GM21367 (cell line): ENCODE measurements around the gene TRPV4.

Experiments used
- ATAC-seq: cut with Tn5 transposase; IDR thresholded peaks from one replicate; pipeline ENCODE4 v1.9.1; 2021; ENCODE audit not compliant: unreplicated experiment

TRPV4 gene

DNA sequence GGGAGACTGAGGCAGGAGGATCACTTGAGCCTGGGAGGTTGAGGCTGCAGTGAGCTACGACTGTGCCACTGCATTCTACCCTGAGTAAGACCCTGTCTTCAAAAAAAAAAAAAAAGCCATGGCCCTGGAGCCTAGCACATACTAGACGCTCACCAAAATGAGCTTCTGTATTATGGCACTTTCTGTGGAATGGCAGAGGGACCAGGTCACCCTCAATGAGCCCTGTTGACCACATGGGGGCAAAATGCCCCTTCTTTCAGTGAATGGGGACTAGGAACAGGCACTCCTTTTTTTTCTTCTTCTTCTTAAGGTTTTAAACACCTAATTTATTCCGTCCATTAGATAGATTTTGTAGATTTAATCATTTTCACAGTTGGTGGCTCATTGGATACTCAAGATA, 69.1 kb downstream of the TRPV4 start:
- ATAC-seq = no peak

DNA sequence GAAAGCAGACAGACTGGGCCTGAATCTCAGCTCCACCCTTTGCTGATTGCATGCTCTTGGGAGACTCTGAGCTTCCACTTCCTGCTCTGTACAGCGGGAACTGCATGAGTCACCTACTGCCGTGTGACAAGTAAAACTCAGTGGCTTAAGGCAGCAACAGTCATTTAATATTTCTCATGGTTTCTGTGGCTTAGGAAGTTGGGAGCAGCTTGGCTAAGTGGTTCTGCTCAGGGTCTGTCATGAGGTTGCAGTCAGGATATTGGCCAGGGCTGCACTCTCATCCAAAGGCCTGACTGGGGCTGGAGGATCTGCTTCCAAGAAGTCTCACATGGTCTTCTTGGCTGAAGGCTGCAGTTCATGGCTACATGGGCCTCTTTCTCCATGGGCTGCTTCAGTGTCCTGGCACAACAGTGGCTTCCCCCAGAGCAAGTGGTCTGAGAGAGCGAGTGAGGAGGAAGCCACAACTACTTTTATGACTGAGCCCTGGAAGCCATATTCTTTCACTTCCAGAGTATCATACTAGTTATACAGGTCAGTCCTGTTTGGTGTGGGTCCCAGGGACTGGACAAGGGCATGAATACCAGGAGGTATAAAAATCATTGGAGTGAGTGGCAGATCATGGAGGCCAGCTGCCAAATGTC, 69.9 kb downstream of the TRPV4 start:
- no peak for ATAC-seq

DNA sequence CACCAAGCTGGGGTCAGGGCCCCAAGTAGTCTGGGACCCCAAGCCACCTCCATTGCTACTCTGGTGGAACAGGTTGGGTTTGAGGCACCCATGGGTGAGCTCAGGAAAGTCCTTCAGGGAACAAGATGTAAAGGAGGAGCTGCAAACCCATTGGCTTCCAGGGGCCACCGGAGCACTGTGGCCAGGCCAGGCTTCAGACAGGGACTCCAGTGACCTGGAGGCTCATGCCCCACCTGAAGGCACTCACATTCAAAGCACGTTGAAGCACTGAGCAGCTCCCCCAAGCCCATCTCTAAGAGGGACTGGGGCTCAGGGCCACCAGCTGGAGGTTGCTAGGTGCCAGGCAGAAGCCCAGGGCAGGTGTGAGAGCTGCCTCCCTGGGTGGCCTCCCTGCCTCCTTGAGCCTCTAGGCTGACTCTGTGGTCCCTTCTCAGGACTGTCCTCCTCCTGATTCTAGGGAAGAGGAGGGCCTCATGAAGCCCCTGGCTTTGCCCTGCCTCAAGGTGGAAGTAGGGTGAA, 70.5 kb downstream of the TRPV4 start:
- no peak for ATAC-seq

DNA sequence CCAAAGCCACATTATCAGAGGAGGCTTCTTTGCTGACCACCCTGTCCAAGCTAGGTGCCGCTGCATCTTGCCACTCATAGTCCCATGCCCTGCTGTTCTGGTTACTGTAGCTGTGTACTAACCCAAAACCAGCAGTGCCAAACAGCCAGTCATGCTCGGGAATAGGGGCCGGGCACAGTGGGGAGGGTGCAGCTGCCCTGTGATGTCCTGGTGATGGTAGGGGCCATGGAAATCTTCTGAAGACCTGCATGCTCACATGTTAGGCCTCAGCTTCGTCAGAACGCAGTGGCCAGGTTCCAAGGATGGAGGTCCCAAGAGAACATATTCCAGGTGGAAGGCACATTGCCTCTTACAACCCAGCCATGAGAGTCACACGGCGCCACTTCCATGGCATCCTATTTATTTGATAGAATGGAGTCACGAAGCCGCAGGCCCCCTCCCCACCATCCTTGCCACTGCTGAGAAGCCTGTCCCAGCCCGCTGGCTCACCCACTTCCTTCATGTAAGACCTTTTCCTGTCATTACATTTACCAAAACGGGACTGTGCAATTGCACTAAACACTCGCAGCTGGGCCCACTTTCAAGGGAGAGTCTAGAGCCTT, 71.0 kb downstream of the TRPV4 start:
- ATAC-seq = no peak

DNA sequence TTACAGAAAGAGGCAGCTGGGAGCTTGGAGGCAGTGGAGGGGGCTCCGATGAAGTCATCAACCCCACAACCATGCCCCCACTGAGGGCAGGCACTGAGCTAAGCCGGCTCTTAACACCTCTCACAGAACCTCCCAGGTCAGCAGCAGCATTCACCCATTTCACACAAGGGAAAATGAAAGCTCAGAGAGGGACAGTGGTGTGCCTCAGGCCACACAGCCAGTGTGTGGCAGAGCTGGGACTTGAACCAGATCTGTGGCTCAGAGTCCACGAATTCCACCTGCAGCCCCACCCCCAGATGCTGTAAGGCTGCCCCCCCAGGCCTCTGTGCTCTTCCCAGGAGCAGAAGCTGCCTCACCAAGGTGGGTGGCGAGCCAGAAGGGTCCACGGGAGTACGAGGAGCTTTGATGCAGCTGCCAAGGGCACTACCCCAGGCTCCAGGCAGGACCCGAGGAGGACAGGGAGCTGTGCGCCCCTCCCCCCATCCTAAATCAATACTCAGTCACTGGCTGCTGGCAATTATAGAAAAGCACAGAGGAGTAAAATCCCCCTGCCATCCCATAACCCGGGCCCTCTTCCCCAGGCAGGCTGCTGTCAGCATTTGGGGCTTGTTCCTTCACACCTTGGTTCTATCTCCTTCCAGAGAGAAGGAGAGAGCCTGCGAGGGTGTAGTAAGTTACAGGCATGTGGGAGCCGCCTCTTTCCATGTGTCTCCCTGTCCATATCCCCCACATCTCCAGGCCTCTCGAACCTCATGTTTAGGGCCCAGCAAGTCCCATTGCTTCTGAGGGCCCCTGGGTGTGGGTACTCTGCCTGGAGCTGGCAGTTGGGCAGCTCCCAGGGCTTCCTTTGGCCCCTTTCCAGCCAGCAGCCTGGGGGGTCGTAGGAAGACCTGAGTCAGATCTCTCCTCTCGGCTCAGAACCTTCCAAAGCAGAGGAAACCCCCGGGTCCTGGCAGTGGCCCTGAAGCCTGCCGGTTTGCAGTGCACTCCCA, 72.0 kb downstream of the TRPV4 start:
- no peak for ATAC-seq

DNA sequence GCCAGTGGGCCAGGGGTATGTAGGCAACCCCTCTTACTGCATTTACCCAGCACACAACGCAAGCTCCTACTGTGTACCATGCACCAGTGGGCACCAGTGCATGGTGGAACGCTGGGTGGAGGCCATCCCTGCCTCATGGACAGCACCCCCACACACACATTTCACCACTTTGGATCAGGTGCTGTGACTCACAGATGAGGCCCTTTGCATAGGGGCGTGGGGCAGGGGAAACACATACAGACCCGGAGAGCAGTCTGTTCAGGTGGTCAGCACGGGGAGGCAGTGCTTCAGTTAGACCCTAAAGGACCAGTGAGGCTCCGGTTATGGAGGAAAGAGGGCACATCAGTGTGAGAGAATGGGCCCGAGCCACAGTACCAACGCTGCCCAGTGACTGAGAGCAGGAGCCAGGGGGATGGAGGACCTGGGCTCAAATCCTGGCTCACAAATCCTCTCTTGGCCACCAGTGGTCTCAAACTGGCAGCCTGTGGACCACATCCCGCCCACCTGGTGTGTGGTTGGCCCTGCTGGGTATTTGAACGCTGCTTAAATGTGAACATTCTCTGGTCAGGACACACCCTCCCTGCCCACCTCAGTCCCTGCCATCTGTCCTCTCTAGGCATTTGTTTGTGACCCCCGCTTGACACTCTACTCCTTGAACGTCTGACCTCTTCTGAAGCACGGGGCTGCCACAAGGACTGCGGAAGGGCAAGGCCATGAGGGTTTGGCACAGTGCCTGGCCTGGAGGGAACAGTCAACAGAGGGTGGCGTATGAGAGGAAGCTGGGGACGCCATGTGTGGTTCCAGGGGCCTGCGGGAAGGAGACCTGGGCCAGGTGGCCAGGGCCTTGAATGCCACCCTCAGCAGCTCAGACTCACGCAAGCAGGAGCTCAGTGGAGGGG, 72.9 kb downstream of the TRPV4 start:
- no peak for ATAC-seq

DNA sequence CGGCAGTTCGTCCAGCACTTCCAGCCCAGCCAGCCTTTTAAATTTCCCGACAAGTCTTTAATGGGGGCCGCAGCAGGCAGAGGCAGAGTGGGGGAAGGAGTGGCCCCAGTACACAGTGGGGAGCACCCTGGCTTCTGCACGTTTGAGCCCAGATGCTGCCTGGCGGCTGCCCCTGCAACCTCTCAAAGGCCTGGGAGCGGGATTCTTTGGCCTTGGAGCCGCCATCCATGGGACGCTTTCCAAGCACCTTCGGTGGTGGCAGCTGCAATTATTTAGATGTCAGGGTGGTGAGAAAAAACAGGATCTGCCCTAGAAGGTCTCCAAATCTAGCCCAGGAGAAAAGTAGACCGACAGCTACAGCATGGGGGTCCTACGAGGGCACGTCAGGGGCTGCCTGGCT, 73.6 kb downstream of the TRPV4 start:
- no peak for ATAC-seq

DNA sequence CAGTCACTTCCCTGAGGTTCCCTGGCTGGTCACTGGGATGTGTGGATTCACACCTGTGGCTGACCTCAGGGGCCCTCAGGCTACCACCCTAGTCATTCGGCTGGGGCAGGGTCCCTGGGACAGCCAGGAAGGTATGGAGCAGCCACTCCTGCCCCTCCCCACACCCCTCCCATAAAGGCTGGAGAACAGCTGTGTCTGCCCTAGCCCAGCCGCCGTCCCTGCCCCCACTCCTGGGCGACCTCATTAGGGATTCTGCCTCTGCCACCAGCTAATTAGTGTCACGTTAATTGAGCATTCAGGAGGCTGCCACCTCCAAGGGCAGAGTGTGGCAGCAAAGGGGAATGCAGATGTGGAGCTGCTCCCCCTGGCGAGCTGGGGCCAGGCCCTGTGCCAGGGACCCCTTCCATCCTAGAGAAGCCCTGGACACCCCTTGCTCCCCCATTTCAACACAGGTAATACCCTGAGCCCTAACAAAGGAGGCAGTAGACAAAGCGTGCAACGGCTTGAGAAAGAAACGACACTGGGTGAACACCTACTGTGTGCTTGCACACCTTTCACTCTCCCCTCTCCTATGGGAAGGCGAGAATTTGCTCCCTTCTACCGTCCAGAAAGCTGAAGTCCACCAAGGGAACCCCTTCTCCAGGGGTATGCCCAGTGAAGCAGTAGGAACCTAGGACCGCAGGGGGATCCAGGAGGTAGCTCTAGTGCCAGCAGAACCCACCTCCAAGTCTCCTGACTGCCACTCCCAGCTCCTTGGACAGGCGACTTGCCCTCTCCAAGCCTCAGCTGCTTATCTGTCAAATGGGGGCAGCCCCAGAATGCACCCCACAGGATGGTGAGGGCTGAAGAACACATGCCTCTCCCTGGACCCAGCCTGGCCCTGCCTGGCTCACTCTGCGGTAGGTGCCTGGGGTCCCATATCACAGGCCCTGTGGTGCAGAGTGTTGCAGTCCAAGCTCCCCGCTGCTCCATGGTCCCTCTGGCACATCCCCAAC, 74.5 kb downstream of the TRPV4 start:
- no peak for ATAC-seq

DNA sequence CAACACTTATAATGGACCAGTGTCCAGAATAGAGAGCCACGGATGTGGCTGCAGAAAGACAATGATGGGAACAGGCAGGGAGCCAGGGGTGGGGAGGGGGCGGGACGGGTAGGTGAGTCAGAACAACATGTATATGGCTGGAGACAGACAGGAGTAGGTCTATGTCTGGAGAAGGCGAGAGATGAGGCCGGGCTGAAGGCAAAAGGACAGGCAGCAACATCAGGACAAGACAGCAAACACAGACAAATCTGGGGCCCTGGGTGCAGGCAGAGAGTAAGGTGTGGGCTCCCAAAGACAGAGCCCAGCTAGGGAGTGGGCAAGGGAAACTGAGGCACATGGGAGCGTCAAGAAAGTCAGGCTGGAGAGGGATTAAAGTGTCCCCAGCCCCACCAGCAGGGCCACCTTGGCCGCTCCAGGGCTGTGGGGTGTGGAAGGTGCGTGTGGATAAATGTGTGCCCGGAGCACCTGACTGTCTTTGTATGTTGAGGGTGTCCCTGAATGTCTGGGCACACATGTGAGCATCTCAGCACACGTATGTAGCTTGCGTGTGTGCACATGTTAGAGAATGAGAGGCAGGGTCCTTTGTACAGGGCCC, 75.4 kb downstream of the TRPV4 start:
- ATAC-seq = no peak

DNA sequence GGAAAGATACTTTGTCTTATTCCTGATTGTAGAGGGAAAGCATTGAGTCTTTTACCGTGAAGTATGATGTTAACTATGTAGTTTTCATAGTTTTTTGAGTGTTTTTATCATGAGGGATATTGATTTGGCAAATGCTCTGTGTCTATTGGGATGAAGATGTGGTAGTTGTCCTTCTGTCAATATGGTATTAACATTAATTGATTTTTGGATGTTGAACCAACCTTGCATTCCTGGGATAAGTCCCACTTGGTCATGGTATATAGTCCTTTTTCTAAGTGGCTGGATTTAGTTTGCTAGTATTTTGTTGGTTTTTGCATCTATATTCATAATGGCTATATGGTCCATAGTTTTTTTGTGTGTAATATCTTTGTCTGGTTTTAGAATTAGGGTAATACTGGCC, 76.7 kb downstream of the TRPV4 start:
- ATAC-seq = no peak

DNA sequence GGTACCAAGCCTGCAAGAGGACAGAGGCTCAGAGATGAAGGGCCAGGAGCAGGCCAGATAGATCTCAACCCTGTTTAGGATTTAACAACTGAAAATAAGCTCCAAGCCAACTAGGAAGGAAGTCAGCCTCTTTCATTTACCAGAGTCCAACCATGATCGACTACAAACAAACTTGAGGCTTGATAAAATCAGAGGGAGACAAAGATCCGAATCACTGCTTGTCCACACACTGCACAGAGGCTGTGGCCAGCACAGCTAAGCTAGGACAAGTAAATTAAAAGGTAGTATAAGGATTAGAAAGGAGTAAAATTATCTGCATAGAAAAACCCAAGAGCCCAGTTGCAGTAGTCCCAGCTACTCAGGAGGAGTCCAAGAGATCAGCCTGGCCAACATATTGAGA, 79.2 kb downstream of the TRPV4 start:
- no peak for ATAC-seq

DNA sequence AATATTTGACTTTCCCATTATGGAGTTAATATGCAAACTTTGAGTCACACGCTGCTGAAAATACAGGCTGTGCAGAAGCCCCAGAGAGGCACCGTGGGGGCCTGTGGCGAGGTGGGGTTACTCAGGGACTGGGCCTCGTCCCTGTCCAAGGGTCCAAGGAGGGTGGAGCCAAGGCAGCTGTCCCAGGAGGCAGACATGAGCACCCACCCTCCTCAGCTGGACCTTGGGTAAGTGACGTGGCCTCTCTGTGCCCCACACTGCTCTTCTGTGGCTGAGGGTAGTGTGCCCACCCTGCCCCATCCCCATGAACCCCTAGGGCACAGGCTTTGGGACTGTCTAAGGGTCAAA, 80.2 kb downstream of the TRPV4 start:
- ATAC-seq = no peak

DNA sequence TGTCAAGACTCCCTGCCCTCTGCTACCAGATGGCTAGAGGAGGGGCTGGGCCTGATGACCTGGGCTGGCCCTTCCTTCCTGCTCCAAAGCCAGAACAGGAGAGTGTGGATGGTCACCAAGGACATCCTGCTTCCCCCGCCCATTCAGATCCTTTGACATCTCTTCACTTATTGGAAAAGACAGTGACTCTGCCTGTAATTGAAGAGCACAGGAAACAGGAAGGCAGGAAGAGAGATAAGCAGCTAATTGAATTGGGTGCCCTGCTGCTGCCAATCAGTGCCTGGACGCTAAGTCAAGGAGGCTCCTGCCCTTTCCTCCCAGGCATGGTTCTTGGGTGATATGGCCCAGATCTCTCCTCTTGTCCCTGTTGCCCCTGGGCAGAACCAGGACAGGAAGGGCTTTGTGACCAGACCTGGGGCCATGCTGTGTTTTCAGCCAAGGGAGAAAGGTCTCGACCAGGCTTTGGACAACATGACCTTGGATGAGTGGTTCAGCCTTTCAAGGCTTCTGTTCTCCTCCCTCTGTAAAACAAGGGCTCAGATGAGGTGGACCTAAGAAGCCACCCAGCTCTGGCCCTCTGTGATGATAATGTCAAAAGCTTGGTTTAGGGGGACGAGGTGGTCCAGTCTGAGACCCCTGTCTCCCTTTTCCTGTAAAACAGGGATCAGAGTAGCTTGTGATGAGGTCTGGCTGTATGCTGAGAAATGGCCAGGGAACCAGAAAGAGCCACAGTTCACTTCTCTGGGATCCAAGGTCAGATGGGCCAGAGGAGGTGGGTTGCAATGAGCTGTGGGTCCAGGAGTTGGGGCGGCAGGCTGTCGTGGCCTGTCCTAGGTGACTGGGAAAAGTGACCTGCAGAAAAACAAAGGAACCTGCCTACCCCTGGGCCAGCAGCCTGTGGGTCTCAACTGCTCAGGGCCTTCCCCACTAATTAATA, 80.8 kb downstream of the TRPV4 start:
- ATAC-seq = no peak

DNA sequence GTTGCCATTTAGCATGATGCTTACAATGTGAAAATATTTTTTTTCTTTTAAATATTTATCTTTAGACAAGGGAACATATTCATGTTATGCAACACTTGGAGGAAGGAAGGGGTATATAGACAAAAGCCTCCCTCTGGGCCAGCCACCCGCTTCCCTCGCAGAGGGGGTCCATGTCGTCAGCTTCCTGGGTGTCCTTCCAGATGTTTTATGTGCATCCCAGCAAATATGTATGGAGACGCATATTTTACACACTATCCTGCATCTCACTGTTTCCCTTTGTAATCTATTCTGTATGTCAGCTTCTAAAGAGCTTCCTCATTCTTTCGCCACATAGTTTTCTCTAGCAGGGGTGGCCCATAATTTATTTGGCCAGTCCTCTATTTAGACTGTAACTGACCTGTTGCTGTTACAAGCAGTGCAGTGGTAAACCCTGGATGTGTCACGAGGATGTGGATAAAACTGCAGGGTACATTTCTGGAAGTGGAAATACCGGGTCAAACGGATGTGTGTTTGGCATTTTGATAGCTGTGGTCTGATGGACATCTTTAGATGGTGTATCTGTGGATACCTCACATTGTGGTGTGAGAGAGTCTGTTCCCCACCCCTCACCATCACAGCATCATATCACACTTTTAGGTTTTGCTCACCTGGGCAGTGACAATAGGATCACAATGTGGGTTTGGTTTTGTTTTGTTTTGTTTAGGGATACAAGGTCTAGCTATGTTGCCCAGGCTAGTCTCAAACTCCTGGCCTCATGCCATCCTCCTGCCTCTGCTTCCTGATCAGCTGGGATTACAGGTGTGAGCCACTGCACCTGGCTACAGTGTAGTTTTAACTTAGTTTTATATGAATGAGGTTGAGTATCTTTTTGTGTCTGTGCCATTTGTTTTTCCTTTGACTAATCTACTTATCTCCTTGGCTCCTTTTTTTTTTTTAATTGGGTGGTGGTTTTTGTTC, 87.9 kb downstream of the TRPV4 start:
- ATAC-seq = no peak

DNA sequence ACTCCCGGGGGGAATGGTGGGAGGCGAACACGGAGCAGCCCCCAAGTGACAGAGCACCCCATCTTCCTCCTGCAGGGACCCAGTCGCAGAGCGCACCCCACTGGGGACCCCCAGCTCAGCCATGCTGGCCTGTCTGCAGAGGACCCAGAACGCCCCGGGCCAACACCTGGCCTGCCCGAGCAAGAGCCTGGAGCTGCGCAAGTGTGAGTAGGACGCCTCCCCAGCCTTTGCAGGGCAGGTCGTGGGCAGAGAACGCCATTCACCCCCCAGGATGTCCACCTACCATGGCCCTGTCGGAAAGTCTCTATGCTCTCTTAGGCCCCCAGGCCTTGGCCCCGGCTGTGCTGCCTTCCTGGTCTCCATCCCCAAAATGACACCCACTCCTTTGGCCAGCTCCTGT, 89.2 kb downstream of the TRPV4 start:
- no peak for ATAC-seq

DNA sequence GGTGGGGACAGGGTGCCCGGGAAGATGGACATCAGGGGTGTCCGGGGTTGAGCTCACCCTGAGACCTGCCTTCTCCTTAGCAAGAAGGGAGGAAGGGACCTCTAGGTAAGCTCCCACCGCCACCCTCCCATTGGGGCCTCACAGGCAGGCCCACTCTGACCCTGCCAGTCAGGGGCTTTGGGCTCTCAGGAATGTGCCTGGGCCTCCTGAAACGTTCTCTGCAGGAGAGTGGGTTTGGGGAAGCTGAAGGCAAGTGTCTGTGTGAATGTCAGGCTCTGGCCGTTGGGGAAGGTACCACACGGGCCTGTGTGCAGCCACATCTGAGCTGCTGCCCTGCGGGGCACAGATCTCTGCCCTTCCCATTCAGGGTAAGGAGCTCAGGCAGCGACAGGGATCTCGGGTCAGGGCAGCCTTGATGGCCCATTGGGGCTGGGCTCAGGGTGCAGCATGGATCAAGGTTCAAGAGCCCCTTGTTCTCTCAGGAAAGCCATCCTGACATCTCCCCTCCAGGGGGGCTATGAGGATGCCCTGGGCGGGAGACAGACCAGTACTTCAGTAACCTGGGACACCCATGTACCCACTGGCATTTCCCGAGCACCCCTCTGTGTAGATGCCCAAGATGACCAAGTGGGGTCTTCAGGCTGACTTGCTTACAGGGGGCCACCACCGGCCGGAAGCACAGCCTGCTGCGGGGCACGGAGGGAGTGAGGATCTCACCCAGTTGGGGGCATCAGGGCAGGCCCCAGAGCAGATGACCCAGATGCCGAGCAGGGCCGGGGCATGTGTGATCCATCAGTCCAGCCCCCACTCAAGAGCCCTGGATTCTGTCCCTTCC, 89.9 kb downstream of the TRPV4 start:
- ATAC-seq = no peak
